NCI-H146 treated with DMSO at 0.1 percent for 48 hours (cell line): Measurements from ENCODE around the gene NXPH1.

Experiments used
- DNase-seq: peaks from one replicate; lab custom pipeline; 2025; ENCODE audit not compliant: unreplicated experiment; lab: John Stamatoyannopoulos, UW

The NXPH1 gene

DNA sequence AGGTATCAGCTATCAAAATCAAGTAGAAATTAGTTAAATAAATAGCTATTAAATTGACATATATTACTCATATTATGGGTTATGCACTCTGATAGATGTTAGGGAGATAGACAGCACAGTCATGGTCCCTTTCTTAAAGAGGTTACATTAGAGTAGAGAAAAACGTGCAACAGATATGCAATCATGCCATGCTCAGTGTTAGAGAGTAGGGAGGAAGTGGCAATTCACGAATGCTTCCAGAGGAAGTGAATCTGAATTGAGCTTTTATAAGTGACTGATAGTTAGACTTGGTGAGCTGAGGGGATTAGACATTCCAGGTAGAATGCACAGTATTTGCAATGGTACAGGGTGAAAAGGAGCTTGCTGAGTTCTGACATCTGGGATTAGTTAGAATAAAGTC is 349.8 kb downstream of the NXPH1 start:
- no peak for DNase-seq

DNA sequence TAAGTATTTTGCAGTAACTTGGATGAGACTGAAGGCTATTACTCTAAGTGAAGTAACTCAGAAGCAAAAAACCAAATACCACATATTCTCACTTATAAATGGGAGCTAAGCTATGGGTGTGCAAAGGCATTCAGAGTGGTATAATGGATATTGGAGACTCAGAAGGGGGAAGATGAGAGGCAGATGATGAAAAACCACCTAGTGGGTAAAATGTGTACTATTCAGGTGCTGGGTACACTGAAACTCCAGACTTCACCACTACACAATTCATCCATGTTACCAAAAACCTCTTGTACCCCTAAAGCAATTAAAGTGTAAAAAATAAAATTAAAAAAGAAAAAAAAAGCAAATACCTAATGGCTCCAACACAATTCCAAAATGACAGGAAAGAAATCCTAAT is 351.7 kb downstream of the NXPH1 start:
- DNase-seq: no peak

DNA sequence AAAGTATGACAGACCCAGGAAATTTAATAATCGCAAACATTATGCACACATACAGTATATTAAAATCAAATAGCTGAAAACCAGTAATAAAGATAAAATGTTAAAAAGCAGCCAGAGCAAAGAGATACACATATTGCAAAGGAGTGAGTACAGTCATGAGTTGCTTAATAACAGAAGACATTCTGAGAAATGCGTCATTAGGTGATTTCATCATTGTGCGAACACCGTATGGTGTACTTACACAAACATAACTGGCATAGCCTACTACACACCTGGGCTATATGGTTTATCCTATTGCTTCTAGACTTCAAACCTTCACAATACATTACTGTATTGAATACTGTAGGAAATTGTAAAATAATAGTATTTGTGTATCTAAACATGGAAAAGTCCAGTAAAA is 367.6 kb downstream of the NXPH1 start:
- no peak for DNase-seq
